ENCODE measurements around the gene MOB4.

- TF ChIP-seq CTCF (IDR thresholded peaks at IDR 0.05) (no peak), POLR2A (IDR thresholded peaks at IDR 0.05) (no peak)
Observed at GRCh38 chr2:197477797-197478196, 38.1 kb upstream of the MOB4 start.
